ENCODE data around the gene DNAL4. TPM values are rescaled to one million over a fixed set of nuclear protein-coding genes. Genes with fewer than 3 reads are reported as not detected.
A peak's percentile ranks its signal among the peaks of the same experiment; 100 is the strongest.

DNAL4 gene
- total and polyA plus RNA-seq, 7 donors = 7.9 to 25.8 (median 15.0) TPM

- TF ChIP-seq CTCF (IDR thresholded peaks at IDR 0.05) (no peak), POLR2AphosphoS5 (IDR thresholded peaks at IDR 0.05) (no peak), EP300 (IDR thresholded peaks at IDR 0.05) (no peak), POLR2A (IDR thresholded peaks at IDR 0.05) (no peak)
- no peak overlapping the region for H3K4me3 ChIP-seq
- H3K27ac ChIP-seq = peak overlapping the region in 2 of 4 donors; percentile 21 to 54
- H3K9me3 ChIP-seq = no peaks in the 10 kb centered on the region
- intact Hi-C loops (cut with DNase I) = no loop called here
- H3K27me3 ChIP-seq = no peaks in the 10 kb centered on the region
- peaks cover 0 to 28% (median 16%) of the 10 kb centered on the region in 4 donors for H3K4me1 ChIP-seq
- H3K36me3 ChIP-seq = peaks cover 62 to 68% (median 65%) of the 10 kb centered on the region in 4 donors
- 71 to 87% methylated on average over 12 of the region's 12 CpGs for WGBS, 2 donors
- DNase-seq = no peak
Measured at GRCh38 chr22:38751066-38751421, 42.9 kb downstream of the DNAL4 start.

- H3K4me1 ChIP-seq = peaks cover 0 to 27% (median 16%) of the 10 kb centered on the region in 4 donors
- WGBS, 2 donors = 85 to 89% methylated on average over 17 of the region's 17 CpGs
- intact Hi-C loops (cut with DNase I) = no loop called here
- H3K27me3 ChIP-seq = no peaks in the 10 kb centered on the region
- no peak for DNase-seq
- TF ChIP-seq POLR2AphosphoS5 (IDR thresholded peaks at IDR 0.05) = no peak
- no peak for TF ChIP-seq CTCF (IDR thresholded peaks at IDR 0.05)
- H3K36me3 ChIP-seq = peaks cover 66 to 73% (median 69%) of the 10 kb centered on the region in 4 donors
- H3K4me3 ChIP-seq = no peak overlapping the region
- peak overlapping the region in 1 of 4 donors; percentile 21 for H3K27ac ChIP-seq
- H3K9me3 ChIP-seq = no peaks in the 10 kb centered on the region
Measured at GRCh38 chr22:38750638-38751037, 43.3 kb downstream of the DNAL4 start.

- WGBS, 2 donors = 94 to 96% methylated on average over 14 of the region's 14 CpGs
Measured at GRCh38 chr22:38750104-38750503, 43.8 kb downstream of the DNAL4 start.

GRCh38 chr22:38748487-38749136 lies 45.3 kb downstream of the DNAL4 start:
- H3K4me1 ChIP-seq = peaks cover 0 to 15% (median 7%) of the 10 kb centered on the region in 4 donors
- no peak overlapping the region for H3K4me3 ChIP-seq
- intact Hi-C loops (cut with DNase I) = no loop called here
- WGBS, 2 donors = 89 to 90% methylated on average over 14 of the region's 14 CpGs
- no peak for DNase-seq
- TF ChIP-seq POLR2A (IDR thresholded peaks at IDR 0.05) (no peak), EP300 (IDR thresholded peaks at IDR 0.05) (no peak), CTCF (IDR thresholded peaks at IDR 0.05) (no peak)
- H3K27ac ChIP-seq = no peak overlapping the region
- H3K36me3 ChIP-seq = peaks cover 86 to 93% (median 87%) of the 10 kb centered on the region in 4 donors
- H3K9me3 ChIP-seq = no peaks in the 10 kb centered on the region
- H3K27me3 ChIP-seq = no peaks in the 10 kb centered on the region

More at GRCh38 chr22:38750104-38750503, 43.8 kb downstream of the DNAL4 start:
- intact Hi-C loops (cut with DNase I) = no loop called here
- TF ChIP-seq POLR2A (IDR thresholded peaks at IDR 0.05) = no peak
- TF ChIP-seq POLR2AphosphoS5 (IDR thresholded peaks at IDR 0.05) = no peak
- TF ChIP-seq EP300 (IDR thresholded peaks at IDR 0.05) = no peak
- TF ChIP-seq CTCF (IDR thresholded peaks at IDR 0.05) = no peak
- Histone ChIP-seq H3K36me3 (peaks cover 71 to 78% (median 74%) of the 10 kb centered on the region in 4 donors), H3K9me3 (no peaks in the 10 kb centered on the region), H3K4me1 (peaks cover 0 to 27% (median 16%) of the 10 kb centered on the region in 4 donors), H3K4me3 (no peak overlapping the region), H3K27ac (no peak overlapping the region), H3K27me3 (no peaks in the 10 kb centered on the region)
- no peak for DNase-seq

Data from sigmoid colon (tissue), 7 donors.